ENCODE measurements around the gene UBL3. TPM values are rescaled to one million over a fixed set of nuclear protein-coding genes. Genes with fewer than 3 reads are reported as not detected.

The UBL3 gene
- polyA plus RNA-seq, 1 experiment = 24.7 TPM

- H3K9me3 ChIP-seq (ENCODE audit: control insufficient read depth, insufficient read depth, low read length) = no peaks in the 10 kb centered on the region
- no peak for DNase-seq (ENCODE audit: low read depth, low spot score)
- no peak overlapping the region for H3K27ac ChIP-seq (ENCODE audit: low read depth, low read length)
- H3K4me3 ChIP-seq (ENCODE audit: low read depth, low read length) = no peak overlapping the region
- CTCF ChIA-PET = interaction anchor here (1.4 to 1.5 kb wide), 2 partner anchors 18 to 361 kb away, joined by 3 to 4 read pairs; no protein-coding TSS in a partner anchor
- POLR2A ChIA-PET = no interaction called here
- H3K27me3 ChIP-seq (ENCODE audit: control insufficient read depth, insufficient read depth, low read length) = no peaks in the 10 kb centered on the region
- no peak for TF ChIP-seq CTCF (IDR thresholded peaks at IDR 0.05; ENCODE audit: low read depth, low read length)
These were observed 96.6 kb downstream of the UBL3 start for GRCh38 chr13:29753618-29754472.

GRCh38 chr13:29752175-29752574 is 98.2 kb downstream of the UBL3 start:
- DNase-seq (ENCODE audit: low read depth, low spot score) = no peak
- ChIA-PET POLR2A (no interaction called here), CTCF (no interaction called here)
- Histone ChIP-seq H3K27ac (ENCODE audit: low read depth, low read length) (no peak overlapping the region), H3K27me3 (ENCODE audit: control insufficient read depth, insufficient read depth, low read length) (no peaks in the 10 kb centered on the region), H3K9me3 (ENCODE audit: control insufficient read depth, insufficient read depth, low read length) (no peaks in the 10 kb centered on the region), H3K4me3 (ENCODE audit: low read depth, low read length) (no peak overlapping the region)
- TF ChIP-seq CTCF (IDR thresholded peaks at IDR 0.05; ENCODE audit: low read depth, low read length) = no peak

GRCh38 chr13:29750183-29750530 is 100.3 kb downstream of the UBL3 start:
- Histone ChIP-seq H3K27ac (ENCODE audit: low read depth, low read length) (peak overlapping the region; percentile 73), H3K9me3 (ENCODE audit: control insufficient read depth, insufficient read depth, low read length) (no peaks in the 10 kb centered on the region), H3K4me3 (ENCODE audit: low read depth, low read length) (no peak overlapping the region), H3K27me3 (ENCODE audit: control insufficient read depth, insufficient read depth, low read length) (peaks cover 3% of the 10 kb centered on the region)
- DNase-seq (ENCODE audit: low read depth, low spot score) = no peak
- ChIA-PET CTCF (interaction anchor here (0.8 to 1.5 kb wide), 3 partner anchors 243 to 409 kb away, joined by 3 to 5 read pairs (median 3); no protein-coding TSS in a partner anchor), POLR2A (no interaction called here)
- TF ChIP-seq CTCF (IDR thresholded peaks at IDR 0.05; ENCODE audit: low read depth, low read length) = no peak

GRCh38 chr13:29749401-29750182 is 100.8 kb downstream of the UBL3 start:
- TF ChIP-seq CTCF (IDR thresholded peaks at IDR 0.05; ENCODE audit: low read depth, low read length) = no peak
- Histone ChIP-seq H3K27me3 (ENCODE audit: control insufficient read depth, insufficient read depth, low read length) (peaks cover 3% of the 10 kb centered on the region), H3K27ac (ENCODE audit: low read depth, low read length) (peak overlapping the region; percentile 73), H3K4me3 (ENCODE audit: low read depth, low read length) (no peak overlapping the region), H3K9me3 (ENCODE audit: control insufficient read depth, insufficient read depth, low read length) (no peaks in the 10 kb centered on the region)
- peak; percentile 38 for DNase-seq (ENCODE audit: low read depth, low spot score)
- CTCF ChIA-PET = interaction anchor here (0.8 to 1.5 kb wide), 2 partner anchors 363 to 409 kb away, joined by 3 to 5 read pairs; no protein-coding TSS in a partner anchor
- POLR2A ChIA-PET = no interaction called here

- ChIA-PET POLR2A (no interaction called here), CTCF (no interaction called here)
- no peak for DNase-seq (ENCODE audit: low read depth, low spot score)
- no peak for TF ChIP-seq CTCF (IDR thresholded peaks at IDR 0.05; ENCODE audit: low read depth, low read length)
- H3K27me3 ChIP-seq (ENCODE audit: control insufficient read depth, insufficient read depth, low read length) = peaks cover 3% of the 10 kb centered on the region
- no peak overlapping the region for H3K4me3 ChIP-seq (ENCODE audit: low read depth, low read length)
- H3K9me3 ChIP-seq (ENCODE audit: control insufficient read depth, insufficient read depth, low read length) = no peaks in the 10 kb centered on the region
- H3K27ac ChIP-seq (ENCODE audit: low read depth, low read length) = no peak overlapping the region
These were observed 102.3 kb downstream of the UBL3 start for GRCh38 chr13:29748097-29748496.
